Neural progenitor cell (in vitro differentiated cells): ENCODE results near the gene MT1E.

Experiments
- EZH2 ChIP-seq: fragments of 200-600 bp; sonication (generic); IDR thresholded peaks from 2 replicates; pipeline ENCODE4 v1.6.1; 2017; ENCODE audit warnings: antibody characterized with exemption, mild to moderate bottlenecking, moderate library complexity
- EZH2phosphoT487 ChIP-seq: fragments of 200-600 bp; sonication (generic); IDR thresholded peaks from 2 replicates; pipeline ENCODE4 v1.6.1; 2017; ENCODE audit warnings: antibody characterized with exemption
- TF ChIP-seq, protein P1 (sequence below): fragments of 200-600 bp; sonication (generic); IDR thresholded peaks from 2 replicates; pipeline ENCODE4 v1.5.1; 2017; ENCODE audit warnings: antibody characterized with exemption, mild to moderate bottlenecking

DNA sequence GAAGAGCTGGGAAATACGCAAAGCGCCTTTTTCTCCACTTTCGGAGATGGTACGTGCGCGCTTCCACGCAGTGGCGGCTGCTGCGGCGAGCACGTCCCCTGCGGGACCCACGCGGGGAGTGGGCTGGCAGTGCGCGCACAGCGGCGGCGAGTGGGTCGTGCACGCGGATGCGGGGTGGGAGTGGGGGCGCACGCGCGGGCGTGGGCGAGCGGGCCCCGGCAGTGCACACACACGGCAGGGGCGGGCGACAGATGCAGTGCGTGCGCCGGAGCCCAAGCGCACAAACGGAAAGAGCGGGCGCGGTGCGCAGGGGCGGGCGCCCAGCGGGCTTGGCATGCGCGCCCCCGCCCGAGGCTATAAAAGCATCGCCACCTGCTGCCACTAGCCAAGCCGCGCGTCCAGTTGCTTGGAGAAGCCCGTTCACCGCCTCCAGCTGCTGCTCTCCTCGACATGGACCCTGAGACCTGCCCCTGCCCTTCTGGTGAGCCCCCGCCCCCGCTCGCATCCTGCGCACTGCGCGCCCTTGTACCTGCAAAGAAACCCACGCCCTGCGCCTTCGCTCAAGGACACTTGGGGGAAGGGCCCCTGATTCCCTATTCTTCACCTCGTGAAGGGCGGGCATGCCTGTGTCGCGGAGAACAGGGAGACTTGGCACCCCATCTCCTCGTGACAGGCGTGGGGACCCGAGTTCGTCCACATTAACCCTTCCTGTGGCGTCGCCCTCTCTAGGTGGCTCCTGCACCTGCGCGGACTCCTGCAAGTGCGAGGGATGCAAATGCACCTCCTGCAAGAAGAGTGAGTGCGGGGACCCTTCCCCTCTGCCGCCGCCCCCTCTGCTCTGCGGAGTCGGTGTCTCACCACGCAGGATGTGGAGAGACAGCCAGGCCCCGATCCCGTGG, 36.2 kb upstream of the MT1E start, which contains the start of gene MT3:
- TF ChIP-seq, protein P1, sequence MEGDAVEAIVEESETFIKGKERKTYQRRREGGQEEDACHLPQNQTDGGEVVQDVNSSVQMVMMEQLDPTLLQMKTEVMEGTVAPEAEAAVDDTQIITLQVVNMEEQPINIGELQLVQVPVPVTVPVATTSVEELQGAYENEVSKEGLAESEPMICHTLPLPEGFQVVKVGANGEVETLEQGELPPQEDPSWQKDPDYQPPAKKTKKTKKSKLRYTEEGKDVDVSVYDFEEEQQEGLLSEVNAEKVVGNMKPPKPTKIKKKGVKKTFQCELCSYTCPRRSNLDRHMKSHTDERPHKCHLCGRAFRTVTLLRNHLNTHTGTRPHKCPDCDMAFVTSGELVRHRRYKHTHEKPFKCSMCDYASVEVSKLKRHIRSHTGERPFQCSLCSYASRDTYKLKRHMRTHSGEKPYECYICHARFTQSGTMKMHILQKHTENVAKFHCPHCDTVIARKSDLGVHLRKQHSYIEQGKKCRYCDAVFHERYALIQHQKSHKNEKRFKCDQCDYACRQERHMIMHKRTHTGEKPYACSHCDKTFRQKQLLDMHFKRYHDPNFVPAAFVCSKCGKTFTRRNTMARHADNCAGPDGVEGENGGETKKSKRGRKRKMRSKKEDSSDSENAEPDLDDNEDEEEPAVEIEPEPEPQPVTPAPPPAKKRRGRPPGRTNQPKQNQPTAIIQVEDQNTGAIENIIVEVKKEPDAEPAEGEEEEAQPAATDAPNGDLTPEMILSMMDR: no peak
- TF ChIP-seq EZH2phosphoT487 (peak; percentile 62), EZH2 (peak; percentile 82)
